Upper lobe of left lung (tissue), 6 donors: ENCODE data around the gene LTO1. TPM values are rescaled to one million over a fixed set of nuclear protein-coding genes. Genes with fewer than 3 reads are reported as not detected.
"Not testable (repeated sequence)": the region's sequence is repeated elsewhere in the genome, so short reads cannot be mapped to it uniquely, and the experiment has no call there.

Experiments used
- ATAC-seq, 2 donors: fragments of 200-7000 bp; cut with Tn5 transposase; one replicate each; pipeline ENCODE4 v1.9.1; 2022; ENCODE audit warnings: mild to moderate bottlenecking in 2 of 2, moderate library complexity in 2 of 2; ENCODE audit not compliant: low FRiP score in 2 of 2
- DNase-seq, 2 donors: peaks; one replicate each; pipeline ENCODE4 v3.0.0-alpha.2; 2019 to 2020
- H3K27ac ChIP-seq, 4 donors: fragments of 200-600 bp; sonication (generic); one replicate each; pipeline ENCODE4 v1.5.1; 2016 to 2019
- H3K27me3 ChIP-seq, 4 donors: fragments of 200-600 bp; sonication (generic); one replicate each; pipeline ENCODE4 v1.5.1; 2017 to 2019
- H3K36me3 ChIP-seq, 4 donors: fragments of 200-600 bp; sonication (generic); one replicate each; pipeline ENCODE4 v1.5.1; 2016 to 2019
- H3K4me1 ChIP-seq, 4 donors: fragments of 200-600 bp; sonication (generic); one replicate each; pipeline ENCODE4 v1.5.1; 2018 to 2019
- H3K4me3 ChIP-seq, 4 donors: fragments of 200-600 bp; sonication (generic); one replicate each; pipeline ENCODE4 v1.5.1; 2017 to 2019; ENCODE audit warnings: mild to moderate bottlenecking in 2 of 4, moderate library complexity in 1 of 4
- H3K9me3 ChIP-seq, 4 donors: fragments of 200-600 bp; sonication (generic); one replicate each; pipeline ENCODE4 v1.5.1; 2018 to 2019
- CTCF ChIP-seq, 6 experiments: fragments of 450-650 bp in 4 of 6; fragments of 200-600 bp in 2 of 6; sonication (generic) in 2 of 6; IDR thresholded peaks; one replicate each; pipeline ENCODE4 v1.5.1; 2016 to 2019; ENCODE audit warnings: antibody characterized with exemption in 6 of 6
- EP300 ChIP-seq, 4 donors: sonication (generic); formaldehyde crosslinking; IDR thresholded peaks; one replicate each; pipeline ENCODE4 v1.5.1; 2017; ENCODE audit warnings: antibody characterized with exemption in 4 of 4, control low read depth in 2 of 4
- POLR2A ChIP-seq, 4 donors: fragments of 450-650 bp; IDR thresholded peaks; one replicate each; pipeline ENCODE4 v1.5.1; 2016 to 2017; ENCODE audit warnings: antibody characterized with exemption in 4 of 4, mild to moderate bottlenecking in 2 of 4
- POLR2AphosphoS5 ChIP-seq, 2 donors: sonication (generic); formaldehyde crosslinking; IDR thresholded peaks; one replicate each; pipeline ENCODE4 v1.5.1; 2017; ENCODE audit warnings: antibody characterized with exemption in 2 of 2
- WGBS, 2 donors: methylation state at CpG; one replicate each; pipeline ENCODE4 v1.1.5; 2017 to 2018; 5-methylcytosine and 5-hydroxymethylcytosine counted together
- total RNA-seq, 6 donors: library from RNA; depleted of rRNA in 4 of 6; stranded (reverse); fragments of >200 nt in 4 of 6; gene quantifications; one replicate each; pipeline versions ENCODE4 v1.1.0 to v1.2.1, GENCODE V29; 2016 to 2021
- donor health status: DM: no; HTN: no; CAD: no; lungs with moderate emphysema.
- donor health status: DM: no; HTN: yes; CAD: no; lungs with severe emphysema.

The LTO1 gene
- total RNA-seq, 6 donors from 2014 or later, result 18.5 to 68.1 (median 28.3) TPM

- Histone ChIP-seq H3K27me3 (no peaks in the 10 kb centered on the region), H3K4me1 (no peaks in the 10 kb centered on the region), H3K27ac (no peak overlapping the region), H3K9me3 (peaks cover 0 to 2% (median 0%) of the 10 kb centered on the region in 4 donors), H3K4me3 (no peak overlapping the region), H3K36me3 (no peaks in the 10 kb centered on the region)
- ATAC-seq, result no peak
- 83 to 85% methylated on average over 1 of the region's 1 CpG for WGBS, 2 donors
- DNase-seq, result no peak
- TF ChIP-seq POLR2A (IDR thresholded peaks at IDR 0.05) (no peak), CTCF (IDR thresholded peaks at IDR 0.05) (no peak), POLR2AphosphoS5 (IDR thresholded peaks at IDR 0.05) (no peak), EP300 (IDR thresholded peaks at IDR 0.05) (no peak)
Observed at GRCh38 chr11:69624293-69624692, 50.9 kb downstream of the LTO1 start.

- WGBS, 2 donors, result 61 to 73% methylated on average over 7 to 8 of the region's 8 CpGs
- not testable (repeated sequence) for ATAC-seq, H3K4me3 ChIP-seq, H3K27me3 ChIP-seq, DNase-seq, H3K4me1 ChIP-seq, H3K9me3 ChIP-seq, H3K27ac ChIP-seq, H3K36me3 ChIP-seq
Observed at GRCh38 chr11:69622097-69622681, 53.0 kb downstream of the LTO1 start.

- Histone ChIP-seq H3K27ac (no peak overlapping the region), H3K4me3 (no peak overlapping the region), H3K4me1 (no peaks in the 10 kb centered on the region), H3K36me3 (no peaks in the 10 kb centered on the region), H3K9me3 (no peaks in the 10 kb centered on the region), H3K27me3 (no peaks in the 10 kb centered on the region)
- ATAC-seq (peak in 1 of 2 donors; percentile 73), DNase-seq (peak in 1 of 2 donors; percentile 64)
- WGBS, 2 donors, result 58 to 62% methylated on average over 2 of the region's 2 CpGs
- TF ChIP-seq EP300 (IDR thresholded peaks at IDR 0.05) (no peak), POLR2AphosphoS5 (IDR thresholded peaks at IDR 0.05) (no peak), CTCF (IDR thresholded peaks at IDR 0.05) (no peak), POLR2A (IDR thresholded peaks at IDR 0.05) (no peak)
Observed at GRCh38 chr11:69620683-69621290, 54.4 kb downstream of the LTO1 start.

- WGBS, 2 donors, result 75 to 83% methylated on average over 5 to 8 of the region's 8 CpGs
- no peak for DNase-seq
- no peaks in the 10 kb centered on the region for H3K27me3 ChIP-seq
- no peak overlapping the region for H3K4me3 ChIP-seq
- H3K27ac ChIP-seq, result no peak overlapping the region
- ATAC-seq, result no peak
- H3K9me3 ChIP-seq, result no peaks in the 10 kb centered on the region
- TF ChIP-seq EP300 (IDR thresholded peaks at IDR 0.05) (no peak), POLR2AphosphoS5 (IDR thresholded peaks at IDR 0.05) (no peak), CTCF (IDR thresholded peaks at IDR 0.05) (no peak), POLR2A (IDR thresholded peaks at IDR 0.05) (no peak)
- H3K4me1 ChIP-seq, result no peaks in the 10 kb centered on the region
- H3K36me3 ChIP-seq, result no peaks in the 10 kb centered on the region
Observed at GRCh38 chr11:69618237-69618636, 56.9 kb downstream of the LTO1 start.

- Histone ChIP-seq H3K9me3 (no peaks in the 10 kb centered on the region), H3K4me1 (no peaks in the 10 kb centered on the region), H3K27me3 (no peaks in the 10 kb centered on the region), H3K27ac (no peak overlapping the region), H3K4me3 (no peak overlapping the region), H3K36me3 (no peaks in the 10 kb centered on the region)
- WGBS, 2 donors, result 89 to 91% methylated on average over 10 of the region's 10 CpGs
- ATAC-seq (no peak), DNase-seq (peak in 1 of 2 donors; percentile 56)
- no peak for TF ChIP-seq POLR2A (IDR thresholded peaks at IDR 0.05)
- no peak for TF ChIP-seq POLR2AphosphoS5 (IDR thresholded peaks at IDR 0.05)
- TF ChIP-seq EP300 (IDR thresholded peaks at IDR 0.05), result no peak
- TF ChIP-seq CTCF (IDR thresholded peaks at IDR 0.05), result no peak
Observed at GRCh38 chr11:69617682-69618081, 57.5 kb downstream of the LTO1 start.
